ENCODE results near the gene JAG2. TPM values are rescaled to one million over a fixed set of nuclear protein-coding genes. Genes with fewer than 3 reads are reported as not detected.

Gene JAG2
- total RNA-seq, 1 donor from 2014 or later, result 2.4 TPM

DNA sequence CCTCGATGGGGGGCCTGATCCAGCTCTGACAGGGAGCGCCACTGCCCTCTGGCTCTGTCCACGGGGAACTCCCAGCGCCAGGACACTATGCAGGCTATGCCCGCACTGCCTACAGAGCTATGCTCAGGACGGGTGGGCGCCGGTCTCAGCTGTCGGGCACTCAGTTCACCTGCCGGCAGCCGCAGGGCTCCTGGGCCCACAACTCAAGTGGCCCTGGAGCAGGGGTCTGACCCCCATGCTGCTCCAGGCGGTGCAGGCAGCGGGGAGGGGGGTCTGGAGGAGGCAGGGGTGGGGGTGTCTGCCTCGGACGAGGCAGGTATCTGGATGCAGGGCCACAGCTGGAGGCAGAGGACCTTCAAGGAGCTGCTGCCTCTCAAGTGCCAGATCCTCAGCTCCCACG, 41.1 kb upstream of the JAG2 start:
- Histone ChIP-seq H3K27me3 (ENCODE audit: control insufficient read depth, insufficient read depth, low read length) (peaks cover 2% of the 10 kb centered on the region), H3K4me3 (ENCODE audit: low read depth, low read length) (no peak overlapping the region), H3K36me3 (ENCODE audit: control insufficient read depth, insufficient read depth, low read length) (peaks cover 1% of the 10 kb centered on the region)
- no peak for DNase-seq (ENCODE audit: low read depth)
- TF ChIP-seq, protein P1, sequence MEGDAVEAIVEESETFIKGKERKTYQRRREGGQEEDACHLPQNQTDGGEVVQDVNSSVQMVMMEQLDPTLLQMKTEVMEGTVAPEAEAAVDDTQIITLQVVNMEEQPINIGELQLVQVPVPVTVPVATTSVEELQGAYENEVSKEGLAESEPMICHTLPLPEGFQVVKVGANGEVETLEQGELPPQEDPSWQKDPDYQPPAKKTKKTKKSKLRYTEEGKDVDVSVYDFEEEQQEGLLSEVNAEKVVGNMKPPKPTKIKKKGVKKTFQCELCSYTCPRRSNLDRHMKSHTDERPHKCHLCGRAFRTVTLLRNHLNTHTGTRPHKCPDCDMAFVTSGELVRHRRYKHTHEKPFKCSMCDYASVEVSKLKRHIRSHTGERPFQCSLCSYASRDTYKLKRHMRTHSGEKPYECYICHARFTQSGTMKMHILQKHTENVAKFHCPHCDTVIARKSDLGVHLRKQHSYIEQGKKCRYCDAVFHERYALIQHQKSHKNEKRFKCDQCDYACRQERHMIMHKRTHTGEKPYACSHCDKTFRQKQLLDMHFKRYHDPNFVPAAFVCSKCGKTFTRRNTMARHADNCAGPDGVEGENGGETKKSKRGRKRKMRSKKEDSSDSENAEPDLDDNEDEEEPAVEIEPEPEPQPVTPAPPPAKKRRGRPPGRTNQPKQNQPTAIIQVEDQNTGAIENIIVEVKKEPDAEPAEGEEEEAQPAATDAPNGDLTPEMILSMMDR (IDR thresholded peaks at IDR 0.05; ENCODE audit: insufficient read depth, low read length, poor library complexity, severe bottlenecking), result no peak

DNA sequence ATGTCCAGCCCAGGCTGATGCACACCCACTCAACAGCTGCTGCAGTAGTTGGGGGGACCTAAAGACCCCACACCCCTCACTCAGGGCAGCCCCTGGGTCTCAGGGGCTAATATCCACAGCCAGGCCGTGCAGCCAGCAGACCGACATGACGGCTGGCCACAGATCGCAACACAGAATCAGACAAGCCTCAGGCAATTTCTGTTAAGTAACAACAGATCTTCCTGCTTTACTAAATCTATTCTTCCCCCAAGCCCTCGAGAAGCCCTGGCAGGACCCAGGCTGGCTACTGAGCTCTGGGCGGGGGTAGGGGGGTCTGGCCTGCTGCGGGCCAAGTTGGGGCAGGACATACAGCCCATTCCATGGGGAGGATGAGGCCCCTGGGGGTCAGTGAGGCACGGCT, 40.5 kb upstream of the JAG2 start:
- TF ChIP-seq, protein P1 (IDR thresholded peaks at IDR 0.05; ENCODE audit: insufficient read depth, low read length, poor library complexity, severe bottlenecking), result no peak
- peaks cover 1% of the 10 kb centered on the region for H3K36me3 ChIP-seq (ENCODE audit: control insufficient read depth, insufficient read depth, low read length)
- no peak for DNase-seq (ENCODE audit: low read depth)
- no peak overlapping the region for H3K4me3 ChIP-seq (ENCODE audit: low read depth, low read length)
- H3K27me3 ChIP-seq (ENCODE audit: control insufficient read depth, insufficient read depth, low read length), result peaks cover 2% of the 10 kb centered on the region

DNA sequence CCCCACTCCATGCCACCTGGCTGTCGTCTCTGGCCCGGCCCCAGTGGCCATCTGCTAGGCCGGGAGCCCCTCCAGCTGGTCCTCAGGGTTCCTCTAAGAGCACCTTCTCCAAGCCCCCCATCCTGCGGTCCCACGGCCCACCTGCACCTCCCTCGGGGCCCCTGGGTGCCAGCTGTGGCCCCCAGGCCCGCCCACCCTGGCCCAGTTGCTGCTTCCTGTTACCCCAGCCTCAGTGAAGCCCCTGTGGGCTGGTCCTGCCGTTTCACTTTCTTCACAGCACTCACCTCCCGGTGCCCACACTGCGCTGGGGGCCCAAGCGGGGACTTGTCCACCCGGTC, 40.1 kb upstream of the JAG2 start:
- Histone ChIP-seq H3K27me3 (ENCODE audit: control insufficient read depth, insufficient read depth, low read length) (peaks cover 5% of the 10 kb centered on the region), H3K4me3 (ENCODE audit: low read depth, low read length) (no peak overlapping the region), H3K36me3 (ENCODE audit: control insufficient read depth, insufficient read depth, low read length) (peaks cover 1% of the 10 kb centered on the region)
- TF ChIP-seq, protein P1 (IDR thresholded peaks at IDR 0.05; ENCODE audit: insufficient read depth, low read length, poor library complexity, severe bottlenecking), result no peak
- DNase-seq (ENCODE audit: low read depth), result no peak

DNA sequence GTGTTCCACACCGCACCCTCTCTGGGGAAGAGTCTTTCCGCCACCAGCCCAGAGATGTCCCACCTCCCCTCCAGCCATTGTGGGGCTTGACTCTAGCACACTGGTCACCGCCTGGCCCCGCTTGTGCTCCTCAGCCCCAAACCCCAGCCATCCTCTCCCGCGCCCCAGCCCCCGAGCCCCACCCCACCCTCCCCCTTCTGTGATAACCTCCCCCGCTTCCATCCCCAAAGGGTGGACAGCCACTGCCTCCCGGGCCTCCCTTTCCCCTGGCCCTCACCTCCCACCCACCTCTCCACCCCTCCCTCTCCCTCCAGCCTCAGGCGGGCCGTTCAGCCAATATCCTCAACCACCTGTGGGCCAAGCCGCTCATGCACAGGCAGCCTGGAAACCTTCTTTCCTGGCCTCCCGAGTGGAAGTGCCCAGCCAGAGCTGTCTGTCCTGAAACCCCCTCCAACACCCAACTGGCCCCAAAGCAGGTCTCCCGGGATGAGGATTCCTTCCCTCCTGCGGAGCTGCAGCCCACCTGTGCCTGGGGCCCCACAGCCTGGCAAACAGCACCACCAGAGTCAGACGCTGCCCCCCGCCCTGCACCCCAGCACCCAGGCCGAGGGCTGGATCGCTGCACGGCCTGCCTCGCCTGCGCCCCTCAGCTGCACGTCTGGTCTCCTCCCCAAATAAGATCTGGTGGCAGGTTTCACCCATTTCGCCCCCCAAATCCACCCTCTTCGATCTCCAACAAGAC, 39.6 kb upstream of the JAG2 start:
- H3K36me3 ChIP-seq (ENCODE audit: control insufficient read depth, insufficient read depth, low read length), result no peaks in the 10 kb centered on the region
- TF ChIP-seq, protein P1 (IDR thresholded peaks at IDR 0.05; ENCODE audit: insufficient read depth, low read length, poor library complexity, severe bottlenecking), result no peak
- no peak overlapping the region for H3K4me3 ChIP-seq (ENCODE audit: low read depth, low read length)
- DNase-seq (ENCODE audit: low read depth), result no peak
- peaks cover 8% of the 10 kb centered on the region for H3K27me3 ChIP-seq (ENCODE audit: control insufficient read depth, insufficient read depth, low read length)

DNA sequence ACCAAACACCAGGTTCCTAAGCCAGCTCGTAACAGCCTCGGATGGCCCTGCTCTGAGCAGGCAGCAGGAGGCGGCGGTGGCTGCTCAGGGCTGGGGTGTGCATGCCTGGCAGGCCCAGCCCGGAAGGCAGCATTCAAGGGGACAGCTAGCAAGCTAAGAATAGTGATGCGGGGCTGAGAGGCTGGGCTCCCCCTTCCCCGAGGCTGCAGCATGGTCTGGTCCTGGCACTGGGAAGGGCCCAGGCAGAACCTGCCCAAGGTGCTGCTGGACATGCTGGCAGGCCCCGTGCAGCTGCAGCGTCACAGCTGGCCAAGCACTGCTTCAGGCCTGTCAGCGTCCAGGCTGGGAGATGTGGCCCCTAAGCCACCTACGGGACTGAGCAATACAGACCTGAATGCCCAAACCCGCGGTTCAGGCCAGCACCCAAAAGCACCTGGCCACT, 38.9 kb upstream of the JAG2 start:
- no peak for DNase-seq (ENCODE audit: low read depth)
- no peaks in the 10 kb centered on the region for H3K36me3 ChIP-seq (ENCODE audit: control insufficient read depth, insufficient read depth, low read length)
- no peak overlapping the region for H3K4me3 ChIP-seq (ENCODE audit: low read depth, low read length)
- TF ChIP-seq, protein P1 (IDR thresholded peaks at IDR 0.05; ENCODE audit: insufficient read depth, low read length, poor library complexity, severe bottlenecking), result peak; percentile 14
- peaks cover 10% of the 10 kb centered on the region for H3K27me3 ChIP-seq (ENCODE audit: control insufficient read depth, insufficient read depth, low read length)

DNA sequence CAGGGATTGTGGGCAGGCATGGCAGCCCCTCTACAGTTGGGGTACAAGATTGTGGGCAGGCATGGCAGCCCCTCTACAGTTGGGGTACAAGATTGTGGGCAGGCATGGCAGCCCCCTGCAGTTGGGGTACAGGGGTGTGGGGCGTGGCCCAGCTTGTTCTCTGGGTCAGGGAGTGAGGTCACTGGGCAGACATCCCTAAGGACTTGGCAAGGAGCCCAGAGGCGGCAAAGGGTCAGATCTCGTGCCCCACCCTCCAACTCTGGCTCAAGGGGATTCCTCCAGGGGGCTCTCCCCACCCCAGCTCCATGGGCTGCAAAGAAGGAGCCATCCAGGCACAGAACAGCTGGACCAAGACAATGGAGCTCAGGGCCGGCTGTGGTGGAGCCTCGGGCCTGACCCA, 38.3 kb upstream of the JAG2 start:
- TF ChIP-seq, protein P1 (IDR thresholded peaks at IDR 0.05; ENCODE audit: insufficient read depth, low read length, poor library complexity, severe bottlenecking), result no peak
- DNase-seq (ENCODE audit: low read depth), result no peak
- Histone ChIP-seq H3K36me3 (ENCODE audit: control insufficient read depth, insufficient read depth, low read length) (no peaks in the 10 kb centered on the region), H3K4me3 (ENCODE audit: low read depth, low read length) (no peak overlapping the region), H3K27me3 (ENCODE audit: control insufficient read depth, insufficient read depth, low read length) (peaks cover 10% of the 10 kb centered on the region)
